ENCODE results near the gene CISH. TPM values are rescaled to one million over a fixed set of nuclear protein-coding genes. Genes with fewer than 3 reads are reported as not detected.

CISH gene
- total and polyA plus RNA-seq, 2 of the 4 experiments (the other 2 are of a cell fraction) = 0.90 to 4.0 TPM

- in situ Hi-C loops (cut with MboI; ENCODE audit: low sequenced_read_pairs) = no loop called here
- H3K4me2 ChIP-seq (ENCODE audit: low read depth, low read length) = no peak overlapping the region
- no peaks in the 10 kb centered on the region for H3K9me3 ChIP-seq (ENCODE audit: control insufficient read depth, insufficient read depth, low read length)
- intact Hi-C loops (cut with micrococcal nuclease) = no loop called here
- H4K91ac ChIP-seq (ENCODE audit: insufficient read depth, low read depth, low read length) = no peak overlapping the region
- no peak overlapping the region for H4K5ac ChIP-seq (ENCODE audit: low read depth, low read length)
- no peak overlapping the region for H3K9ac ChIP-seq (ENCODE audit: low read depth, low read length)
- no peak overlapping the region for H2BK15ac ChIP-seq (ENCODE audit: low read depth, low read length)
- H3K23ac ChIP-seq (ENCODE audit: low read depth, low read length) = no peak overlapping the region
- ChIA-PET CTCF (no interaction called here), POLR2A (ENCODE audit: unreplicated experiment) (no interaction called here)
- no peak overlapping the region for H2BK120ac ChIP-seq (ENCODE audit: low read depth, low read length)
- no peak overlapping the region for H2BK20ac ChIP-seq (ENCODE audit: low read depth, low read length)
- no peaks in the 10 kb centered on the region for H3K36me3 ChIP-seq (ENCODE audit: control insufficient read depth, insufficient read depth, low read length)
- no peak overlapping the region for H3K56ac ChIP-seq (ENCODE audit: extremely low read depth, insufficient read depth, low read length)
- H2AK5ac ChIP-seq (ENCODE audit: low read depth, low read length) = no peak overlapping the region
- H2AK9ac ChIP-seq (replicated peaks; ENCODE audit: low read depth, low read length, poor library complexity) = no peak overlapping the region
- no peak overlapping the region for H2AFZ ChIP-seq (replicated peaks; ENCODE audit: low read length, poor library complexity)
- no peak overlapping the region for H4K8ac ChIP-seq (ENCODE audit: low read depth in 2 of 2, low read length in 2 of 2)
- no peak overlapping the region for H2BK5ac ChIP-seq (ENCODE audit: low read depth, low read length, poor library complexity, severe bottlenecking)
- peaks cover 4% of the 10 kb centered on the region; the same call in 1 of the 2 replicates for H4K20me1 ChIP-seq (ENCODE audit: insufficient read depth, low read length)
- no peak for ATAC-seq (ENCODE audit: low read depth)
- H3K18ac ChIP-seq (ENCODE audit: low read depth, low read length) = no peak overlapping the region
- TF ChIP-seq RAD21 (IDR thresholded peaks at IDR 0.05; ENCODE audit: low read length) (no peak), MAFK (IDR thresholded peaks at IDR 0.05; ENCODE audit: low read depth, low read length) (no peak), POLR2A (IDR thresholded peaks at IDR 0.05; ENCODE audit: low read depth, low read length) (no peak), NFE2L2 (IDR thresholded peaks at IDR 0.05; ENCODE audit: low read depth, low read length) (no peak), FOS (IDR thresholded peaks at IDR 0.05; ENCODE audit: low read depth, low read length) (no peak), USF2 (IDR thresholded peaks at IDR 0.05; ENCODE audit: low read depth, low read length) (no peak), CEBPB (IDR thresholded peaks at IDR 0.05; ENCODE audit: low read depth, low read length) (no peak), RFX5 (IDR thresholded peaks at IDR 0.05; ENCODE audit: low read depth, low read length) (no peak), RCOR1 (IDR thresholded peaks at IDR 0.05; ENCODE audit: insufficient replicate concordance, low read length) (no peak), MAZ (IDR thresholded peaks at IDR 0.05; ENCODE audit: borderline replicate concordance, low read depth, low read length) (no peak), CHD1 (IDR thresholded peaks at IDR 0.05; ENCODE audit: low read depth, low read length) (no peak), SMC3 (IDR thresholded peaks at IDR 0.05; ENCODE audit: low read depth, low read length) (no peak), MXI1 (IDR thresholded peaks at IDR 0.05; ENCODE audit: borderline replicate concordance, low read depth, low read length) (no peak)
- TF ChIP-seq, protein P1, sequence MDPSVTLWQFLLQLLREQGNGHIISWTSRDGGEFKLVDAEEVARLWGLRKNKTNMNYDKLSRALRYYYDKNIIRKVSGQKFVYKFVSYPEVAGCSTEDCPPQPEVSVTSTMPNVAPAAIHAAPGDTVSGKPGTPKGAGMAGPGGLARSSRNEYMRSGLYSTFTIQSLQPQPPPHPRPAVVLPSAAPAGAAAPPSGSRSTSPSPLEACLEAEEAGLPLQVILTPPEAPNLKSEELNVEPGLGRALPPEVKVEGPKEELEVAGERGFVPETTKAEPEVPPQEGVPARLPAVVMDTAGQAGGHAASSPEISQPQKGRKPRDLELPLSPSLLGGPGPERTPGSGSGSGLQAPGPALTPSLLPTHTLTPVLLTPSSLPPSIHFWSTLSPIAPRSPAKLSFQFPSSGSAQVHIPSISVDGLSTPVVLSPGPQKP (IDR thresholded peaks at IDR 0.05; ENCODE audit: borderline replicate concordance, low read depth, low read length) = no peak
- TF ChIP-seq, protein P2, sequence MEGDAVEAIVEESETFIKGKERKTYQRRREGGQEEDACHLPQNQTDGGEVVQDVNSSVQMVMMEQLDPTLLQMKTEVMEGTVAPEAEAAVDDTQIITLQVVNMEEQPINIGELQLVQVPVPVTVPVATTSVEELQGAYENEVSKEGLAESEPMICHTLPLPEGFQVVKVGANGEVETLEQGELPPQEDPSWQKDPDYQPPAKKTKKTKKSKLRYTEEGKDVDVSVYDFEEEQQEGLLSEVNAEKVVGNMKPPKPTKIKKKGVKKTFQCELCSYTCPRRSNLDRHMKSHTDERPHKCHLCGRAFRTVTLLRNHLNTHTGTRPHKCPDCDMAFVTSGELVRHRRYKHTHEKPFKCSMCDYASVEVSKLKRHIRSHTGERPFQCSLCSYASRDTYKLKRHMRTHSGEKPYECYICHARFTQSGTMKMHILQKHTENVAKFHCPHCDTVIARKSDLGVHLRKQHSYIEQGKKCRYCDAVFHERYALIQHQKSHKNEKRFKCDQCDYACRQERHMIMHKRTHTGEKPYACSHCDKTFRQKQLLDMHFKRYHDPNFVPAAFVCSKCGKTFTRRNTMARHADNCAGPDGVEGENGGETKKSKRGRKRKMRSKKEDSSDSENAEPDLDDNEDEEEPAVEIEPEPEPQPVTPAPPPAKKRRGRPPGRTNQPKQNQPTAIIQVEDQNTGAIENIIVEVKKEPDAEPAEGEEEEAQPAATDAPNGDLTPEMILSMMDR (conservative IDR thresholded peaks at IDR 0.05; ENCODE audit: low read depth, low read length) = no peak
- BruUV-seq (replicated peaks) = no TSS peak
- DNase-seq = no peak
- no peaks in the 10 kb centered on the region for H3K27me3 ChIP-seq (ENCODE audit: control insufficient read depth, insufficient read depth, low read length)
- H3K79me1 ChIP-seq (ENCODE audit: low read depth in 1 of 2, low read length in 2 of 2) = peaks cover 0 to 7% of the 10 kb centered on the region in 2 experiments; a peak in 2 of 4 replicates
- dilution Hi-C loops (cut with HindIII; ENCODE audit: low sequenced_read_pairs, unreplicated experiment) = no loop called here
- no peak overlapping the region for H3K14ac ChIP-seq (replicated peaks; ENCODE audit: low read depth, low read length)
- peaks cover 18% of the 10 kb centered on the region for H3K9me1 ChIP-seq (ENCODE audit: insufficient read depth, low read length)
- WGBS, 2 experiments (ENCODE audit: extremely low coverage in 2 of 2, insufficient read length in 1 of 2) = no CpG with 5 or more reads among the region's 5 CpGs
- peaks cover 2% of the 10 kb centered on the region for H3K4me1 ChIP-seq (ENCODE audit: control insufficient read depth, insufficient read depth, low read length)
- no peak overlapping the region for H3K4me3 ChIP-seq (ENCODE audit: insufficient read depth, low read depth, low read length)
- H3K27ac ChIP-seq (ENCODE audit: insufficient read depth, low read length) = no peak overlapping the region
- H3K4ac ChIP-seq (ENCODE audit: low read depth, low read length) = no peak overlapping the region
Observed at GRCh38 chr3:50632450-50632849, 20.9 kb upstream of the CISH start.
